ENCODE data around the gene FLNA.
A peak's percentile ranks its signal among the peaks of the same experiment; 100 is the strongest.
"Not testable (repeated sequence)": the region's sequence is repeated elsewhere in the genome, so short reads cannot be mapped to it uniquely, and the experiment has no call there.

Gene FLNA

GRCh38 chrX:154352466-154352865 is 22.0 kb downstream of the FLNA start:
- Mint-ChIP-seq H3K9me3 (no peaks in the 10 kb centered on the region), H3K4me3 (no peak overlapping the region)
- no peak for ATAC-seq (replicated peaks)

GRCh38 chrX:154352012-154352401 is 22.4 kb downstream of the FLNA start:
- Mint-ChIP-seq H3K4me1 (peaks cover 26 to 30% of the 10 kb centered on the region in 2 donors), H3K4me3 (no peak overlapping the region), H3K9me3 (no peaks in the 10 kb centered on the region), H3K27ac (peak overlapping the region; percentile 17), H3K36me3 (peaks cover 29 to 44% of the 10 kb centered on the region in 2 donors), H3K27me3 (no peaks in the 10 kb centered on the region)
- ATAC-seq (replicated peaks) (no peak), DNase-seq (no peak)

More at GRCh38 chrX:154352466-154352865, 22.0 kb downstream of the FLNA start:
- Mint-ChIP-seq H3K36me3 (peaks cover 26 to 41% of the 10 kb centered on the region in 2 donors), H3K27me3 (no peaks in the 10 kb centered on the region), H3K27ac (no peak overlapping the region), H3K4me1 (peaks cover 21 to 25% of the 10 kb centered on the region in 2 donors)
- DNase-seq: no peak

GRCh38 chrX:154351183-154352011 is 23.0 kb downstream of the FLNA start:
- H3K36me3 Mint-ChIP-seq: peaks cover 28 to 42% of the 10 kb centered on the region in 2 donors
- no peaks in the 10 kb centered on the region for H3K9me3 Mint-ChIP-seq
- ATAC-seq (replicated peaks) (no peak), DNase-seq (no peak)
- no peak overlapping the region for H3K4me3 Mint-ChIP-seq
- H3K27ac Mint-ChIP-seq: peak overlapping the region; percentile 73
- H3K4me1 Mint-ChIP-seq: peaks cover 25 to 30% of the 10 kb centered on the region in 2 donors
- H3K27me3 Mint-ChIP-seq: no peaks in the 10 kb centered on the region

- Mint-ChIP-seq H3K4me3 (no peak overlapping the region), H3K9me3 (no peaks in the 10 kb centered on the region), H3K4me1 (peaks cover 23 to 26% of the 10 kb centered on the region in 2 donors), H3K27me3 (no peaks in the 10 kb centered on the region), H3K36me3 (peaks cover 26 to 38% of the 10 kb centered on the region in 2 donors), H3K27ac (peak overlapping the region; percentile 65)
- no peak for ATAC-seq (replicated peaks)
- no peak for DNase-seq
These were observed 23.8 kb downstream of the FLNA start for GRCh38 chrX:154350429-154351182.

- Mint-ChIP-seq H3K36me3 (peaks cover 26 to 38% of the 10 kb centered on the region in 2 donors), H3K9me3 (no peaks in the 10 kb centered on the region), H3K4me3 (no peak overlapping the region), H3K4me1 (peaks cover 23 to 26% of the 10 kb centered on the region in 2 donors), H3K27me3 (no peaks in the 10 kb centered on the region), H3K27ac (no peak overlapping the region)
- DNase-seq (no peak), ATAC-seq (replicated peaks) (no peak)
These were observed 24.5 kb downstream of the FLNA start for GRCh38 chrX:154349979-154350378.

- Mint-ChIP-seq H3K4me3 (no peak overlapping the region), H3K4me1 (peaks cover 23 to 26% of the 10 kb centered on the region in 2 donors), H3K27ac (no peak overlapping the region), H3K36me3 (peaks cover 26 to 38% of the 10 kb centered on the region in 2 donors), H3K27me3 (no peaks in the 10 kb centered on the region), H3K9me3 (no peaks in the 10 kb centered on the region)
- ATAC-seq (replicated peaks) (no peak), DNase-seq (no peak)
These were observed 25.0 kb downstream of the FLNA start for GRCh38 chrX:154349359-154349935.

- no peak for DNase-seq
- peaks cover 23 to 26% of the 10 kb centered on the region in 2 donors for H3K4me1 Mint-ChIP-seq
These were observed 25.6 kb downstream of the FLNA start for GRCh38 chrX:154348646-154349358.

GRCh38 chrX:154348114-154348531 is 26.3 kb downstream of the FLNA start:
- peak overlapping the region; percentile 82 for H3K27ac Mint-ChIP-seq
- ATAC-seq (replicated peaks): no peak
- no peaks in the 10 kb centered on the region for H3K9me3 Mint-ChIP-seq
- no peaks in the 10 kb centered on the region for H3K27me3 Mint-ChIP-seq
- H3K36me3 Mint-ChIP-seq: peaks cover 19 to 35% of the 10 kb centered on the region in 2 donors
- peak overlapping the region in 1 of 2 donors; percentile 9 for H3K4me3 Mint-ChIP-seq
- peaks cover 20 to 26% of the 10 kb centered on the region in 2 donors for H3K4me1 Mint-ChIP-seq
- no peak for DNase-seq

More at GRCh38 chrX:154348646-154349358, 25.6 kb downstream of the FLNA start:
- Mint-ChIP-seq H3K9me3 (no peaks in the 10 kb centered on the region), H3K27ac (no peak overlapping the region), H3K36me3 (peaks cover 26 to 38% of the 10 kb centered on the region in 2 donors), H3K27me3 (no peaks in the 10 kb centered on the region), H3K4me3 (no peak overlapping the region)
- no peak for ATAC-seq (replicated peaks)

GRCh38 chrX:154343620-154344019 is 30.8 kb downstream of the FLNA start:
- ATAC-seq (replicated peaks): peak; percentile 33 to 35
- not testable (repeated sequence) for H3K9me3 Mint-ChIP-seq, H3K4me1 Mint-ChIP-seq, H3K4me3 Mint-ChIP-seq, DNase-seq, H3K27me3 Mint-ChIP-seq, H3K27ac Mint-ChIP-seq
- H3K36me3 Mint-ChIP-seq: peaks cover 3 to 11% of the 10 kb centered on the region in 2 donors

GRCh38 chrX:154343063-154343462 is 31.4 kb downstream of the FLNA start:
- H3K4me1 Mint-ChIP-seq, H3K4me3 Mint-ChIP-seq, H3K9me3 Mint-ChIP-seq, H3K27me3 Mint-ChIP-seq, H3K36me3 Mint-ChIP-seq, H3K27ac Mint-ChIP-seq, DNase-seq: not testable (repeated sequence)
- peak; percentile 34 for ATAC-seq (replicated peaks)

- ATAC-seq (replicated peaks): peak; percentile 67 to 75
- not testable (repeated sequence) for H3K36me3 Mint-ChIP-seq, H3K4me1 Mint-ChIP-seq, DNase-seq, H3K9me3 Mint-ChIP-seq, H3K27me3 Mint-ChIP-seq, H3K27ac Mint-ChIP-seq, H3K4me3 Mint-ChIP-seq
These were observed 32.8 kb downstream of the FLNA start for GRCh38 chrX:154341399-154342298.

- Mint-ChIP-seq H3K27ac (peak overlapping the region; percentile 92), H3K27me3 (no peaks in the 10 kb centered on the region), H3K36me3 (peaks cover 0 to 3% of the 10 kb centered on the region in 2 donors), H3K4me3 (peak overlapping the region; percentile 17 to 22), H3K4me1 (peaks cover 18 to 31% of the 10 kb centered on the region in 2 donors), H3K9me3 (no peaks in the 10 kb centered on the region)
- ATAC-seq (replicated peaks) (peak; percentile 57 to 58), DNase-seq (no peak)
These were observed 39.9 kb downstream of the FLNA start for GRCh38 chrX:154334496-154334895.

- Mint-ChIP-seq H3K27ac (peak overlapping the region; percentile 92), H3K4me1 (peaks cover 18 to 31% of the 10 kb centered on the region in 2 donors), H3K9me3 (no peaks in the 10 kb centered on the region), H3K36me3 (peaks cover 0 to 3% of the 10 kb centered on the region in 2 donors), H3K4me3 (peak overlapping the region; percentile 42 to 75), H3K27me3 (no peaks in the 10 kb centered on the region)
- DNase-seq (no peak), ATAC-seq (replicated peaks) (peak; percentile 86 to 90)
These were observed 40.6 kb downstream of the FLNA start for GRCh38 chrX:154333837-154334271.

Data from stimulated activated naive B cell treated with anti-CD40 and anti-IgM and Interleukin-4, amounts not matched to agents 10 μg/mL and 1 μg/mL and 100 μg/mL, for 72 hours (primary cell).